Measurements from ENCODE around the gene NPPA.
"Not testable (repeated sequence)": the region's sequence is repeated elsewhere in the genome, so short reads cannot be mapped to it uniquely, and the experiment has no call there.

NPPA gene

GRCh38 chr1:11847667-11848372, at the start of gene NPPA:
NPPA (minus strand) TSS chr1:11847783; CDS start chr1:11847684, 99 bp downstream.
- no peak for DNase-seq

- not testable (repeated sequence) for DNase-seq
Observed at GRCh38 chr1:11894501-11894900, 46.9 kb upstream of the NPPA start.

DNA sequence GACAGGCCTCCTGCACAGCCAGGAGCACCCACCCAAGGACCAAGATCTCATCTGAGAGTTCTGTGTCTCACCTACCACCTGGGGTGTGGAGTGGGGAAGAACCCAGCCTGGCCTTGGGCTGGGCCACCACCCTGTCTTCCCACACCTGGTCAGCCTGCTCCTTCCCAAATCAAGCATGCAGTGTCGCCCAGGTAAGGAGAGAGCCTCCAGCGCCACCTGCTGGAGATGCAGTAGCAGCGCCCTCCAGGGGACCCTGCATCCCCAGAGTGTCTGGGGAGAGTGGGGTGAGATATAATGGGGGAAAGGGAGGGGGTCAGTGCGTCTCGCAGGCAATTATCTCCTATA, 46.3 kb upstream of the NPPA start:
- peak; percentile 7 for DNase-seq

- no peak for DNase-seq
Observed at GRCh38 chr1:11891433-11892186, 44.0 kb upstream of the NPPA start.

- no peak for DNase-seq
Observed at GRCh38 chr1:11888877-11889208, 41.3 kb upstream of the NPPA start.

DNA sequence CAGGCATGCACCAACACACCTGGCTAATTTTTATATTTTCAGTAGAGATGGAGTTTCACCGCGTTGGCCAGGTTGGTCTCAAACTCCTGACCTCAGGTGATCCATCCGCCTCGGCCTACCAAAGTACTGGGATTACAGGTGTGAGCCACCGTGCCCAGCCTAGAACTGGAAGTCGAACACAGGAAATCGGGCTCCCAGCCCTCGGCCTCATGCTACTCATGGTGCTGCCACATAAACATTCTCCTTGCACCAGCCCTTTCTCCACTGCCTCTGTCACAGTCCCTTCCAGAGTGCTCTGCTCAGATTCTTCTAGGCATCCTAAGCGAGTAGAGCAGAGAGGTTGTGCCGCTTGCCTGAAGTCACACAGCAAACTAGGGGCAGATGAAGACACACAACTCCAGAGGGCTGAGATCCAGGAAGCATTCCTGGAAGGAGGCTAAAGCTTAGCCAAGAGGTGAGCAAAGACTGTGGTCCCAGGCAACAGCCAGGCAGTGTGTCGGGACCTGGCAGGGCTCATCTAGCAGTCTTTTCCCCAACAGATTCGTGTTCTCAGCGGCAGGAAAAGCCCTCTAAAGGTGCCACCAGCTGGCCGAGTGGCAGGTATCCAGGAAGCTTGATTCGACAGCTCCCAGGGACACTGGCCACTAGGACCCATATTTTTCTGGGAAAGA, 40.8 kb upstream of the NPPA start:
- no peak for DNase-seq

- DNase-seq: no peak
Observed at GRCh38 chr1:11887666-11888007, 40.1 kb upstream of the NPPA start.

- DNase-seq: no peak
Observed at GRCh38 chr1:11886986-11887665, 39.5 kb upstream of the NPPA start.

- DNase-seq: no peak
Observed at GRCh38 chr1:11885916-11886315, 38.3 kb upstream of the NPPA start.

GRCh38 chr1:11882814-11883538, 35.4 kb upstream of the NPPA start:
- DNase-seq: no peak

DNA sequence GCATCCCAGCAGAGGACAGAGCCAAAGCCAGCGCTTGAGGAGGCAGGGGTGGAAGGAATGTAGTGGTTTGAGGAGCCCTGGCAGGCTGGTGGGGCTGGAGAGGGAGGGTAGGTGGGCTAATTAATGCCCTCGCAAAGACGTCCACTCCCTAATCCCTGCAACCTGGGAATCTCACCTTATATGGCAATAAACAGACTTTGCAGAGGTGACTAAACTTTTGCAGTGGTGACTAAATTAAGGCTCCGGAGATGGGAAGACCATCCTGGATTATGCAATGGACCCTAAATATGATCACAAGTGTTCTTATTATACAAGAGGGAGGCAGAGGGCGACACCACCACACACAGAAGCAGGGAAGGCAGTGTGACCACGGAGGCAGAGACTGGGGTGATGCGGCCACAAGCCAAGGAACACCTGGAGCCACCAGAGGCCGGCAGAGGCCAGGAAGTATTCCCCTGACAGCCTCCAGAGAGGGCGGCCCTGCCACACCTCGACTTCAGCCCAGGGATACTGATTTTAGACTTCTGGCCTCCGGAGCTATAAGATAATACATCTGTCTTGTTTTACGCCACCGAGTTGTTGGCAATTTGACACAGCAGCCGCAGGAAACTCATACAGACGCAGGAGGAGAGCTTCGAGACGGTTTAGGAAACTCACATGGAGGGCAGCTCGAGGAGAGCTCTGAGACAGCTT, 34.3 kb upstream of the NPPA start:
- no peak for DNase-seq

- peak; percentile 49 for DNase-seq
Observed at GRCh38 chr1:11880911-11881748, 33.5 kb upstream of the NPPA start.

DNA sequence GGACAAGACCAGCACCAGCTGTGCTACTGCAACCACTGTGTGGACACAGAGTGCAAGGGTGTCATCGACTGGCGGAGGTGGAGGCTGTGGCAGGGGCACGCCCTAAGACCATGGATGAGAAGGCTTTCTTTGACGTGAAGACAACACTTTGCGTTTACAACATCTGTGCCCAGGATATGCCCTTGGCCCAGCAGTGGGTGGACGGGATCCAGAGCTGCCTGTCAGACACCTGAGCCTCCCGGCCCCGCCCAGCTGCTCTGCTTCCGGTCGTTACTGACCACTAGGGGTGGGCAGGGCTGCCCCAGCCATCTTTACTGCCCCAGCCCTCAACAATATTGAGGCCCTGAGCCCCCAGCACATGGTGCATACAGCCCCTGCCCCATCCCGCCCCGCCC, 32.6 kb upstream of the NPPA start:
- no peak for DNase-seq

GRCh38 chr1:11879311-11880180, 32.0 kb upstream of the NPPA start:
- no peak for DNase-seq

- DNase-seq: no peak
Observed at GRCh38 chr1:11878891-11879190, 31.3 kb upstream of the NPPA start.

DNA sequence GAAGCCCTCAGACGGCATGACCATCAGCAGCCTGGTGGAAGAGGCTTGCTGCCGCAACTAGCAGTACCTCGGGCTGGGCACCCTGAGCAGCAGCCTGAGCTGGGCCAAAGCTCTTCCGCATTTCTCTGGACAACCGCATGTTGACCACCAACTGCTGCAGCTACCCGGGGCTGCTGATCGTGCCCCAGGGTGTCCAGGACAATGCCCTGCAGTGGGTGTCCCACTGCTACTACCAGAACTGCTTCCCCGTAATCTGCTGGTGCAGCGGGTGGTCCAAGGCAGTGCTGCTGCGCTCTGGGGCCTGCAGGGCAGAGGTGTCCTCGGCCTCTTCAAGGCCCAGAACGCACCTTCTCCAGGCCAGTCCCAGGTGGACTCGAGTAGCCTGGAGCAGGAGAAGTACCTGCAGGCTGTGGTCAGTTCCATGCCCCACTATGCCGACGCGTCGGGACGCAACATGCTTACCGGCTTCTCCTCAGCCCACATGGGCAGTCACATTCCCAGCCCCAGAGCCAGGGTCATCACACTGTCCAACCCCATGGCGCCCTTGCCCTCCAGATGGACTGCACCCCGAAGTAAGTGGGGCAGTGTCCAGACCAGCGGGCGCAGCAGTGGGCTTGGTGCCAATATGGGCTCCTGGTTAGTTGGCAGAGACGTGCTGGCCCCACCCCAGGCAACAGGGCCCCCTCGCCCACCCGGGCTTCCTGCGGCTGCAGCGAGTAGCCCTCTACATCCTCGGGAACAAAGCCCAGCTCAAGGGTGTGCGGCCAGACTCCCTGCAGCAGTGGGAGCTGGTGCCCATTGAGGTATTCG, 30.7 kb upstream of the NPPA start:
- DNase-seq: no peak

DNA sequence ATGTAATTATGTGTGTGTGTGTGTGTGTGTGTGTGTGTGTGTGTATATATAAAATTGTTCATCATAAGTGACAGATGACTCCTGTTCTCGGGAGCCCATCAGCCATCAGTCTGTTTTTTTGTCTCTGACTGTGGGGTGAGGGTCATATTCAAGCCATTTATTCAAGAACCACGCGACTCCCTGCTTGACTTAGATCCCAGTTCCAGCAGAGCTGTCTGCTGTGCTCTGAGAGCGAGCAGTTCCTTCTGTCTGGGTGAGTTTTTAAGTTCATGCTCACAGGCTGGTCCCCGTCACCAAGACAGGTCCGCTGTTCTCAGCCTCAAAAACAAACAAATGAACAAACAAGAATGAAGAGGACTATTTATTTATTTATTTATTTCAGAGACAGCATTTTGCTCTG, 29.5 kb upstream of the NPPA start:
- no peak for DNase-seq

- no peak for DNase-seq
Observed at GRCh38 chr1:11875094-11875493, 27.5 kb upstream of the NPPA start.

- DNase-seq: no peak
Observed at GRCh38 chr1:11874624-11875023, 27.0 kb upstream of the NPPA start.

GRCh38 chr1:11874258-11874562, 26.6 kb upstream of the NPPA start:
- no peak for DNase-seq

All from midbrain (tissue), 1 donor.